IPS DF 19.7 (cell line): ENCODE data around the gene PRKRIP1.
"Not testable (repeated sequence)": the region's sequence is repeated elsewhere in the genome, so short reads cannot be mapped to it uniquely, and the experiment has no call there.

ENCODE experiments used
- DNase-seq: peaks from one replicate; pipeline ENCODE4 v3.0.0-alpha.2; 2013; ENCODE audit warnings: low read depth, low spot score

PRKRIP1 gene, protein sequence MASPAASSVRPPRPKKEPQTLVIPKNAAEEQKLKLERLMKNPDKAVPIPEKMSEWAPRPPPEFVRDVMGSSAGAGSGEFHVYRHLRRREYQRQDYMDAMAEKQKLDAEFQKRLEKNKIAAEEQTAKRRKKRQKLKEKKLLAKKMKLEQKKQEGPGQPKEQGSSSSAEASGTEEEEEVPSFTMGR

GRCh38 chr7:102395873-102396709, at the start of gene PRKRIP1:
Gene PRKRIP1, plus strand, starts transcription at chr7:102396363. Its CDS starts 49 bp downstream, at chr7:102396412.
- DNase-seq, result peak; percentile 98

DNA sequence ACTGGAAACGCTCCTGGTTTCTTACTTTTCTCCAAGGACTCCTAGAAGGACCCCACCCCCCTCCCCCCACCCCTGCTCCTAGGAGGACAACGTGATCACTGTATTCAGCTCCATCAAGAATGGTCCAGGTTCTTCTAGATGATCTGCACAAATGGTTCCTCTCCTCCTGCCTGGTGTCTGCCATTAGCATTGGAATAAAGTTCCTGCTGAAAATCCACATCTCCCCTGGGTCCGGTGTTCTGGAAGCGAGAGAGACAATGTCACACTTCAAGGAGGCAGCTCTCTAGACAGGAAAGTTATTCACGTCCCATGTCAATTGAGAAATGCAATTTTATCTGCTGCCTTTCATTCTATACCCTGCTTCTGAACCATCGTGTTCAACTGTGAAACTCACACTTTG, 49.2 kb upstream of the PRKRIP1 start:
- DNase-seq, result not testable (repeated sequence)

DNA sequence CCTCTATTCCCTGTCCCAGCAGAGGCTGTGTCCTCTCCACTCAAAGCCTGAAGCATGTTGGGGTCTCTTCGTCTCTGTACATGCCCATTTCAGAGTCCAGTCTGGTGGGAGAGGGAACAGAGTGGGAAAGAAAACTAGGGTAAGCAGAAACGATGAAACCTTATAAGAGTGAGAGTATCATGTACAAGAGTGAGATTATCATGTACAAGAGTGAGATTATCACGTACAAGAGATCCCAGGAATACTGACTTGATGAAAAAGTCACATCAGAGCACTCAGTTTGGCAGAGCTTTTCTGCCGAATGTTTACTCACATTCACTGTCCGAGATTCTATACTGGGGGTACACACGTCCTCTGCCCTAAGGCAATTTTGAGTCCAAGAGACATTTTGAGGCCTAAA, 39.8 kb upstream of the PRKRIP1 start, which contains the start of gene SPDYE6:
Gene SPDYE6 (minus strand): TSS at position 101 of the 400 bp plus-strand sequence. CDS start 421 bp downstream, outside the sequence.
- not testable (repeated sequence) for DNase-seq

GRCh38 chr7:102363549-102364393, 32.4 kb upstream of the PRKRIP1 start:
- peak; percentile 98 for DNase-seq

DNA sequence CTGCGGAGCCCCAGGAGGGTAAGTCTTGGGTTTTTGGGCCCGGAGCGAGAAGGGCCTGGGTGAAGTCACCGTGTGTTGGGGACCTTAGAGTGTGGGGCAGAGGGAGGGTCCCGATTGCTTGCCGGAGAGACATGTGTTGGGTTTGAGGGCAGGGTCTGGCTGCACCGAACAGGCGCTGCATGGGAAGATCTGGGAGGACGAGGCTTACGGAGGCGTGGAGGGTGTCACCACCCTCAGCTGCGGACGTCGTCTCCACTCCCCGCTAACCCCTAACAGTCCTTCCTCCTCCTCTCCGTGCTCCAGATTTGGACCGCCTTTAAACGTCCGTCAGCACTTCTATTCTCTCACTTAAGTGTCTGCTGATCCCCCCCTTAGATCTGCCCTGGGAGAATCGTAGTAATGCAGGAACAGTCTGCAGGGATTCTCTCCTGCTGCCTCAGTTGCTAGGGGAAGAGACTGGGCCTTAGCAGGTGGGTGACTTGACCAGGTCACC, 31.7 kb upstream of the PRKRIP1 start:
- DNase-seq, result not testable (repeated sequence)

- not testable (repeated sequence) for DNase-seq
Measured at GRCh38 chr7:102365390-102365789, 30.8 kb upstream of the PRKRIP1 start.

DNA sequence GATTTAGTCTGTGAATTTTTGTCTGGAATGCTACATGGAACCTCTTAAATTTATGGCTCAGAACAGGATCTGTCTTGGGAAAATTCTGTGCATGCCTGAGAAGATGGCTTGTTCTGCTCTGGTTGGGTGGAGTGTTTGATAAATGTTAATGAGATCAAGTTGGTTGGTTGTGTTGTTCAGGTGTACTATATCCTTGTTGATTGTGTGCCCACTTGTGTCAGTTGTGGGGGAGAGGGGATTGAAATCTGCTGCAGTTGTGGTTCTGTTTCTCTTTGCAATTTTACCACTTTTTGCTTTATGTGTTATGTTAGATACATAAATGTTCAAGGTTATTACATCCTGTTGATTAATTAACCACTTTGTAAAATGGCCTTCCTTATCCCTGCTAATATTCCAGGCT, 26.1 kb upstream of the PRKRIP1 start:
- not testable (repeated sequence) for DNase-seq

DNA sequence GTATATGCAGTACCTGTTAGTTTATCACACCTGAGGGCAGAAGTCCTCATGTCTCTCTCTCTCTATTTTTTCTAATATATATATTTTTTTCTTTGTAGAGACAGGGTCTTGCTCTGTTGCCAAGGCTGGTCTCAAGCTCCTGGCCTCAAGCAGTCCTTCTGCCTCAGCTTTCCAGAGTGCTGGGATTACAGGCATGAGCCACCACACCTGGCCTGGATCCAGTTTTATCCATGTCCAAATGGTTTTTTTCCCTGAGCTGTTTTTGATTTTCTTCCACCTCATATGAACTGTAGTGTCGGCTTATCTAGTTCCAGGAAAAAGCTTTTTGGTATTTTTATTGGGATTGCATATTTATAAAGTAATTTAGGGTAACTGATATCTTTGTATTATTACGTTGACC, 23.4 kb upstream of the PRKRIP1 start:
- DNase-seq, result not testable (repeated sequence)

- DNase-seq, result no peak
Measured at GRCh38 chr7:102376964-102377466, 19.1 kb upstream of the PRKRIP1 start.

DNA sequence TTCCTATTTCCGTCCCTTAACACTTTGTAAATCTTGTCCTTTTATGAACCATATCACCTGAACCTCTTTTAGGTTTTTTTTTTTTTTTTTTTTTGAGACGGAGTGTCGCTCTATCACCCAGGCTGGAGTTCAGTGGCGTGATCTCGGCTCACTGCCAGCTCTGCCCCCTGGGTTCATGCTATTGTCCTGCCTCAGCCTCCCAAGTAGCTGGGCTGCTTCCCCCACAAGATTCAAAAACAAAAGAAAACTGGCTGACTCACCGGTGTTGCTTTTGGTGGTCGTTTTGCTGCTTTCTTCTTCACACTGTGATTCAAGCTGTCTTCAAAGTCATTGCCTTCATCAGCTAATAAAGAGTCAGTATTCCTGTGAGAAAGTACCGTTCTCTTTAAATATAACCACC, 15.3 kb upstream of the PRKRIP1 start:
- DNase-seq, result peak; percentile 7

DNA sequence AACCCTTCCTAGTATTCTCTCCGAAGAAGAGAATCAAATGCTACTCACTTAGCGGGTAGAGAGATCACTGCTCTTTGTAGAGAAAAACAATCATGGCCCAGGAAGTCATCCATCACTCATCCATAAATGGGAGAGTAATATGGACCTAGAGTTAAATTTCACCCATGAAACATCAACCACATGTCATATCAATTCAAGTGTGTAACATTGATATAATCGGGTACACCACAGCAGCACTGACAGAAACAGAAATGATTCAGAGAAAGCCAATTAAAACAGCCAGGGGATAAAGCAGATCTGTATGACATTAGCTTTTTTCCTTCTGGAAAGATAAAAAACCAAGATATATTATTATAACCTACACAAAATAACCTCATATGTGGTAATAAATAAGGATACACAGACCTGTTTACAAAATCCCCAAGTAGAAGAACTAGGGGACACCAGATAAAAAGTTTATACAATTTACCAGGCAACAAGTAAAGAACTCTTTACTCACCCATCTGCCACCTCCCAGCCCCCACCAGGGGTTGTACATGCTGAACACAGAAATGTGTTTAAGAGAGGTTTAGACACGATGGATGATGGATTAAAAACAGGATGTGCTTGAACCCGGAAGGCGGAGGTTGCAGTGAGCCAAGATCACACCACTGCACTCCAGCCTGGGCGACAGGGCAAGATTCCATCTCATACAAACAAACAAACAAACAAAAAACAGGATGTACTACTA, 14.3 kb upstream of the PRKRIP1 start:
- DNase-seq, result not testable (repeated sequence)

DNA sequence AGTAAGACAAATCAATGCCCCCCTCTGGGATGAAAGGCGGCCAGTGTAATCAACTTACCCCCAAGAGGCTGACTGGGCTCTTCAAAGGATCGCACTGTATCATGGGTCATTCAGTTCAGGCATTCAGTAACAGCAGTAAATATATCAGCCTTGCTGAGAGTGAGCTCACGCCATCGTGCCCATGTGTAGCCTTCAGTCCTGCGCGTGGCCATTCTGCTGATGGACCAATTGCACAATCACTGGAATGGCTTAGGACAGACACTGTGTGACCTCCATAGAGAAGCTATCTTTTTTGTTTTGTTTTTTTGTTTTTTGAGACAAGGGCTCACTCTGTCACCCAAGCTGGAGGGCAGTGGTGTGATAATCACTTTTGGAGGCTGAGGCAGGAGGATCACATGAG, 9.1 kb upstream of the PRKRIP1 start:
- no peak for DNase-seq

DNA sequence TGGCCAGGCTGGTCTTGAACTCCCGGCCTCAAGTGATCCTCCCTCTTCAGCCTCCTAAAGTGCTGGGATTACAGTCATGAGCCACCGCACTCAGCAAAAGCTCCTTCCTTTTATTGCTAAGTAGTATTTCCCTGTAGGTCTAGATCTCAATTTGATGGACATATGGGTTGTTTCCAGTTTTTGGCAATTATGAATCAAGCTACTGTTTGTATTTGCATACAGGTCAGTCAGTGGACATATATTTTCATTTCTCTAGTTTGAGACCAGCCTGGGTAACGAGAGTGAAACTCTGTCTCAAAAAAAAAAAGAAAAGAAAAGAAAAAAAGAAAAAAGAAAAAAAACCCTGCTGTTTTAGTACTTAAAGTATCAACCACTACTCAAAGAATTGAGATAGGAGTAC, 6.4 kb upstream of the PRKRIP1 start:
- DNase-seq, result no peak

- DNase-seq, result no peak
Measured at GRCh38 chr7:102390697-102391484, 5.3 kb upstream of the PRKRIP1 start.

DNA sequence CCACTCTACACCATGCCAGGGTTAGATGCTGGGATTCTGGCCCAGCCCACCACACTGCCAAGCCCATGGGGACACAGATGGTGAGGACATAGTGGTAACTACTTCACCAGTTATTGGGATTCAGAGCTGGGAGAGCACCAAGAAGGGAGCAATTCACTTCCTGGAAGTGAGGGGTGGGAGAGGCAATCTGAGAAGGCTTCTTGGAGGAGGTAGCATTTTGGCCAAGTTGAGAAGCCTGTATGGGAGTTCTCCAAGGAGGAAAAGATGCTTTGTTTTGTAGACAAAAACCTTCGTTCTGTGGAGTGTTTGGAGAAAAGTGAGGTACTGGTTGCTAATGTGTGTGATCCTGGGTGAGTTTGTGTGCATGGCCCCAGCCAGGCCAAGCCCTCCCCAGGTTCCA, 3.8 kb upstream of the PRKRIP1 start:
- DNase-seq, result no peak

DNA sequence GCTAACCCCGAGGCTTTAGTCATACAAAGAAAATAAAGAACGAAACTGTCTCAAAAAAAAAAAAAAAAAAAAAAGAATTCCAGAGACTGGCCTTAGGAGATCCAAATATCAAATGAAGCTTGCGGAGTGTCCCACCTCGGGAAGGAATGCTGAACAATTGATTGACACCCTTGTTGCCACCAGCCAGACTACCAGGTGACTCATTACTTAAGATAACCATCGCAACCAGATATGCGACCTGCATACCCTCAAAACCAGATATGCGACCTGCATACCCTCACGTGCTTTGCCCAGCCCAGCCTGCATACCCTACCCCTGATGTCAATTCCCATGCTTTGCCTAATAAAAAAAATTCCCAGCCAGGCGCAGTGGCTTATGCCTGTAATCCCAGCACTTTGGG, 2.7 kb upstream of the PRKRIP1 start:
- DNase-seq, result no peak

- no peak for DNase-seq
Measured at GRCh38 chr7:102395592-102395872, 631 bp upstream of the PRKRIP1 start.

DNA sequence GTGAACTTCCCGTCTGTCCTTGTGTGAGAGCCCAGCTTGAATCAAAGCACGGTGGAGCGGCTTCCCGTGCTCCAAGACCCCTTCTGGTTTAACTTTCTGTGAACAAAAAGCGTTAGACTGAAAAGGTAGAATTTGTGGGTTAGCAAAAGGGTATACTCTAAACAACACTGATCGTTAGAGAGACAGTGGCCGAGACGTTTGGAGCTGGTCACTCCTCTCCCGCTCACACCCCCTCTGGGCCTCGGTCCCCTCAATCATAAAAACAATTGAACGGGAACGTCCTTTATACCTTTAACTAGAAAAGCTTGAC, 502 bp downstream of the PRKRIP1 start:
- no peak for DNase-seq

DNA sequence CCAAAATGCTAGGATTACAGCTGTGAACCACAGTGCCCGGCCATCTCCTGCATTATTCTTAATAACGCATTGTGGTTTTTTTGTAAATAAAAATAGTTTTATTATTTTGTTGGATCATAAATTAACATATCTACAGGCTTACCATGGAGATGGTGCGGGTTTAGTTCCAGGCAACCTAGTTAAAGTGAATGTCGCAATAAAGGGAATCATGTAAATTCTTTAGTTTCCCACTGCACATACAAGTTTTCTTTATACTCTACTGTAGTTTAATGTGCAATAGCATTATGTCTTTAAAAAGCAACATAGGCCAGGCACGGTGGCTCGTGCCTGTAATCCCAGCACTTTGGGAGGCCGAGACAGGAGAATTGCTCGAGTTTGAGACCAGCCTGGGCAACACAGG, 2.4 kb downstream of the PRKRIP1 start:
- DNase-seq, result no peak

DNA sequence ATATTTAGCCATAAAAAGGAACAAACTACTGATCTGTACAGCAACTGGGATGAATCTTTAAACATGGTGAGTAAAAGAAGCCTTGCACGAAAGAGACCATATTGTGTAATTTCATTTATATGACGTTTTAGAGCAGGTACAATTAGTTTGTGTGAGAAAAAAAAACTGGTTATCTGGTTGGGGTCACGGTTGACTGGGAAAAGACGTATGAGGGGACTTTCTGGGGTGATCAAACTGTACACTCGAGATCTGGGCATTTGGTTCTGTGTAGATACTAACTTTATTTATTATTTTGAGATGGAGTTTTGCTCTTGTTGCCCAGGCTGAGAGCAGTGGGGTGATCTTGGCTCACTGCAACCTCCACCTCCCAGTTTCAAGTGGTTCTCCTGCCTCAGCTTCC, 4.2 kb downstream of the PRKRIP1 start:
- DNase-seq, result no peak

- no peak for DNase-seq
Measured at GRCh38 chr7:102403563-102403962, 7.4 kb downstream of the PRKRIP1 start.
